Measurements from ENCODE around the gene PYGO2. TPM values are rescaled to one million over a fixed set of nuclear protein-coding genes. Genes with fewer than 3 reads are reported as not detected.

Gene PYGO2
- total RNA-seq, 3 donors from 2014 or later (not counting 1 experiment from before 2014, with no cell fraction given) = 21.6 to 32.1 (median 27.5) TPM

DNA sequence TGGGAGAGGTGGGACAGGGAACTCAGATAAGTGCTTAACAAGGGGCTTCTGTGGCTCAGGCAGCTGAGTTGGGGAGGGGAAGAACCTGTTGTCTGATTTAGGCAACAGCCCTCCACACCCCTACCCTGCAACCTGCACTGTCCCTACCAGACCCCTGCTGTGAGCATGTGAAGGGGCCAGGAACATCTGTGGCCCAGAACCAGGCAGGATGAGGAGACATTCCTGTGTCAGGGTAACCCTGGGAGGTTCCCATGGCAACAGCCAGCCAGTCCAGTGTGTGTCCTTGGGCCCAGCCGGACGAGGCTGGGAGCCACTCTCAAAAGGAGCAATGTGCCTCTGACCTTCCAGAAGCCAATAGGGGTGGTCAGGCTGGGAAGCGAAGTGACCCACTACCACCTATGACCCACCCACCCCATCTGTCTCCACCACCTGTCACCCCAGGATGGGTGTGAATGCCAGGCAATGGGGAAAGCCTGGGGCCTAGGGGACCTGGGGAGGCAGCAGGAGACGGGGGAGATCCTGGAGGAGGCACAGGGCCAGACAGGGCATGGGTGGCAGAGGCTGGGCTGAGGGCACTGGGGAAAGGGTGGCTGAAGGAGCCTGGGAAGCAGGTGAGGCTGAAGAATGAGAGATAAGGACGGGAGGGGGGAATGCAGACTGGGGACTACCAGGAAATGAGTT, 20.1 kb downstream of the PYGO2 start:
- DNase-seq = peak in 1 of 2 donors; percentile 33
- peaks cover 20 to 50% of the 10 kb centered on the region in 2 donors for H3K4me1 Mint-ChIP-seq
- no peaks in the 10 kb centered on the region for H3K9me3 Mint-ChIP-seq

GRCh38 chr1:154940651-154941194, 20.9 kb downstream of the PYGO2 start:
- H3K27me3 ChIP-seq (ENCODE audit: control insufficient read depth, insufficient read depth, low read length) = no peaks in the 10 kb centered on the region
- no peak overlapping the region for H3K4me3 ChIP-seq (ENCODE audit: low read length)
- peak overlapping the region; percentile 9 to 30 for H3K27ac Mint-ChIP-seq
- H3K9me3 Mint-ChIP-seq = no peaks in the 10 kb centered on the region
- peaks cover 19 to 49% of the 10 kb centered on the region in 2 donors for H3K4me1 Mint-ChIP-seq
- H3K36me3 ChIP-seq (ENCODE audit: control insufficient read depth, insufficient read depth, low read length) = peaks cover 13% of the 10 kb centered on the region
- H3K27me3 Mint-ChIP-seq (ENCODE audit: low read depth in 2 of 2) = no peaks in the 10 kb centered on the region
- 65% methylated on average over 8 of the region's 8 CpGs for WGBS (ENCODE audit: insufficient coverage)
- no peak overlapping the region for H3K27ac ChIP-seq (ENCODE audit: low read length)
- DNase-seq (peak in 1 of 2 donors; percentile 36), ATAC-seq (no peak)
- intact Hi-C loops (cut with micrococcal nuclease) = no loop called here
- peaks cover 67% of the 10 kb centered on the region for H3K4me1 ChIP-seq (ENCODE audit: control insufficient read depth, insufficient read depth, low read length)
- H3K9me3 ChIP-seq (ENCODE audit: control insufficient read depth, insufficient read depth, low read length) = no peaks in the 10 kb centered on the region
- H3K36me3 Mint-ChIP-seq = no peaks in the 10 kb centered on the region
- H3K4me3 Mint-ChIP-seq = peak overlapping the region; percentile 21
- TF ChIP-seq, protein P1, sequence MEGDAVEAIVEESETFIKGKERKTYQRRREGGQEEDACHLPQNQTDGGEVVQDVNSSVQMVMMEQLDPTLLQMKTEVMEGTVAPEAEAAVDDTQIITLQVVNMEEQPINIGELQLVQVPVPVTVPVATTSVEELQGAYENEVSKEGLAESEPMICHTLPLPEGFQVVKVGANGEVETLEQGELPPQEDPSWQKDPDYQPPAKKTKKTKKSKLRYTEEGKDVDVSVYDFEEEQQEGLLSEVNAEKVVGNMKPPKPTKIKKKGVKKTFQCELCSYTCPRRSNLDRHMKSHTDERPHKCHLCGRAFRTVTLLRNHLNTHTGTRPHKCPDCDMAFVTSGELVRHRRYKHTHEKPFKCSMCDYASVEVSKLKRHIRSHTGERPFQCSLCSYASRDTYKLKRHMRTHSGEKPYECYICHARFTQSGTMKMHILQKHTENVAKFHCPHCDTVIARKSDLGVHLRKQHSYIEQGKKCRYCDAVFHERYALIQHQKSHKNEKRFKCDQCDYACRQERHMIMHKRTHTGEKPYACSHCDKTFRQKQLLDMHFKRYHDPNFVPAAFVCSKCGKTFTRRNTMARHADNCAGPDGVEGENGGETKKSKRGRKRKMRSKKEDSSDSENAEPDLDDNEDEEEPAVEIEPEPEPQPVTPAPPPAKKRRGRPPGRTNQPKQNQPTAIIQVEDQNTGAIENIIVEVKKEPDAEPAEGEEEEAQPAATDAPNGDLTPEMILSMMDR (IDR thresholded peaks at IDR 0.05) = no peak

More for the DNA sequence above, 20.1 kb downstream of the PYGO2 start:
- TF ChIP-seq, protein P1 (IDR thresholded peaks at IDR 0.05) = no peak
- Histone ChIP-seq H3K27me3 (ENCODE audit: control insufficient read depth, insufficient read depth, low read length) (no peaks in the 10 kb centered on the region), H3K4me3 (ENCODE audit: low read length) (no peak overlapping the region), H3K36me3 (ENCODE audit: control insufficient read depth, insufficient read depth, low read length) (peaks cover 20% of the 10 kb centered on the region), H3K9me3 (ENCODE audit: control insufficient read depth, insufficient read depth, low read length) (no peaks in the 10 kb centered on the region), H3K27ac (ENCODE audit: low read length) (peak overlapping the region; percentile 69), H3K4me1 (ENCODE audit: control insufficient read depth, insufficient read depth, low read length) (peaks cover 60% of the 10 kb centered on the region)
- H3K27ac Mint-ChIP-seq = peak overlapping the region in 1 of 2 donors; percentile 22
- H3K36me3 Mint-ChIP-seq = no peaks in the 10 kb centered on the region
- WGBS (ENCODE audit: insufficient coverage) = 92% methylated on average over 5 of the region's 5 CpGs
- H3K27me3 Mint-ChIP-seq (ENCODE audit: low read depth in 2 of 2) = no peaks in the 10 kb centered on the region
- no peak for ATAC-seq
- H3K4me3 Mint-ChIP-seq = no peak overlapping the region
- intact Hi-C loops (cut with micrococcal nuclease) = no loop called here

GRCh38 chr1:154940213-154940560, 21.4 kb downstream of the PYGO2 start:
- Mint-ChIP-seq H3K36me3 (no peaks in the 10 kb centered on the region), H3K27me3 (ENCODE audit: low read depth in 2 of 2) (no peaks in the 10 kb centered on the region), H3K9me3 (no peaks in the 10 kb centered on the region), H3K27ac (peak overlapping the region; percentile 9 to 30), H3K4me1 (peaks cover 19 to 49% of the 10 kb centered on the region in 2 donors), H3K4me3 (peak overlapping the region; percentile 21)
- TF ChIP-seq, protein P1 (IDR thresholded peaks at IDR 0.05) = no peak
- H3K9me3 ChIP-seq (ENCODE audit: control insufficient read depth, insufficient read depth, low read length) = no peaks in the 10 kb centered on the region
- H3K27ac ChIP-seq (ENCODE audit: low read length) = no peak overlapping the region
- ATAC-seq (no peak), DNase-seq (peak in 1 of 2 donors; percentile 26)
- H3K4me1 ChIP-seq (ENCODE audit: control insufficient read depth, insufficient read depth, low read length) = peaks cover 69% of the 10 kb centered on the region
- peaks cover 8% of the 10 kb centered on the region for H3K36me3 ChIP-seq (ENCODE audit: control insufficient read depth, insufficient read depth, low read length)
- WGBS (ENCODE audit: insufficient coverage) = no CpG with 5 or more reads among the region's 1 CpG
- H3K4me3 ChIP-seq (ENCODE audit: low read length) = no peak overlapping the region
- no peaks in the 10 kb centered on the region for H3K27me3 ChIP-seq (ENCODE audit: control insufficient read depth, insufficient read depth, low read length)
- intact Hi-C loops (cut with micrococcal nuclease) = no loop called here

All from natural killer cell (primary cell).